HepG2 (cell line): ENCODE results near the gene P2RX6. TPM values are rescaled to one million over a fixed set of nuclear protein-coding genes. Genes with fewer than 3 reads are reported as not detected.
"Not testable (repeated sequence)": the region's sequence is repeated elsewhere in the genome, so short reads cannot be mapped to it uniquely, and the experiment has no call there.

Experiments
- ATAC-seq: fragments of 200-7000 bp; cut with Tn5 transposase; 3 replicates; pipeline ENCODE4 v1.9.1; 2020; ENCODE audit warnings: mild to moderate bottlenecking, moderate library complexity
- BruUV-seq: library from RNA; stranded (reverse); fragments of 400-500 nt; replicated peaks from 2 replicates; lab custom pipeline; 2021; lab: Mats Ljungman, UMichigan
- CTCF ChIA-PET: fragments of 300-600 bp; formaldehyde crosslinking; extraction: SDS; loops from one replicate; lab custom pipeline; 2021; ENCODE audit warnings: low total read pairs, inconsistent platforms, low intra/inter-chr PET ratio; lab: Yijun Ruan, JAX
- POLR2A ChIA-PET: fragments of 350-600 bp; sonication (Branson Sonifier 250); formaldehyde crosslinking; loops from one replicate; lab custom pipeline; 2020; ENCODE audit warnings: antibody characterized with exemption, inconsistent platforms; lab: Yijun Ruan, JAX
- DNase-seq: peaks from one replicate; pipeline ENCODE4 v3.0.0-alpha.2; 2015; ENCODE audit warnings: low spot score
- FAIRE-seq: peaks from 3 replicates; lab custom pipeline; 2011; peaks lifted over from hg19 to GRCh38; lab: Jason Lieb, UNC
- H2AFZ ChIP-seq: one replicate; pipeline ENCODE4 v1.6.1; 2011; ENCODE audit warnings: low read length, inconsistent platforms
- H3K27ac ChIP-seq: fragments of 300-600 bp; 3 replicates; pipeline ENCODE4 v1.8.0; 2011; ENCODE audit warnings: mixed run types, mild to moderate bottlenecking, mixed read lengths, low read length, inconsistent platforms; ENCODE audit not compliant: insufficient read depth; ENCODE audit errors: extremely low read length
- H3K27me3 ChIP-seq, 2 experiments: fragments of 200-600 bp in 1 of 2; 2 replicates in 1 of 2; 3 replicates in 1 of 2; pipeline versions ENCODE4 v1.6.0 to v1.8.0; 2011; ENCODE audit warnings: low read length in 2 of 2, mild to moderate bottlenecking in 2 of 2, moderate library complexity in 2 of 2, inconsistent platforms in 1 of 2; ENCODE audit not compliant: insufficient read depth in 2 of 2, control insufficient read depth in 1 of 2
- H3K36me3 ChIP-seq, 2 experiments: fragments of 200-600 bp in 1 of 2; replicated peaks in 1 of 2; 2 replicates in 1 of 2; 3 replicates in 1 of 2; pipeline versions ENCODE4 v1.5.1 to v1.8.0; 2011; ENCODE audit warnings: low read length in 2 of 2, inconsistent platforms in 1 of 2; ENCODE audit not compliant: insufficient read depth in 2 of 2, control insufficient read depth in 1 of 2
- H3K4me1 ChIP-seq: 2 replicates; pipeline ENCODE4 v1.5.1; 2012; ENCODE audit warnings: low read length, inconsistent platforms; ENCODE audit not compliant: insufficient read depth
- H3K4me2 ChIP-seq: 2 replicates; pipeline ENCODE4 v1.6.0; 2011; ENCODE audit warnings: low read depth, low read length, inconsistent platforms
- H3K4me3 ChIP-seq, 3 experiments: fragments of 200-600 bp in 1 of 3; sonication (generic), shearing (Covaris generic) in 1 of 3; replicated peaks in 1 of 3; 2 replicates each; pipeline ENCODE4 v1.5.1; 2011 to 2016; ENCODE audit warnings: low read length in 3 of 3, inconsistent platforms in 2 of 3, low read depth in 2 of 3, mild to moderate bottlenecking in 2 of 3, control low read depth in 1 of 3, mixed read lengths in 1 of 3; ENCODE audit not compliant: insufficient read depth in 1 of 3
- H3K79me2 ChIP-seq: one replicate; pipeline ENCODE4 v1.6.1; 2011; ENCODE audit warnings: low read length, inconsistent platforms; ENCODE audit not compliant: insufficient read depth
- H3K9ac ChIP-seq: 2 replicates; pipeline ENCODE4 v1.6.0; 2011; ENCODE audit warnings: mild to moderate bottlenecking, low read depth, low read length, inconsistent platforms; ENCODE audit not compliant: insufficient read depth
- H3K9me3 ChIP-seq: 2 replicates; pipeline ENCODE4 v1.5.1; 2012; ENCODE audit warnings: mild to moderate bottlenecking, low read length
- H4K20me1 ChIP-seq: 2 replicates; pipeline ENCODE4 v1.6.0; 2011; ENCODE audit warnings: inconsistent platforms, mild to moderate bottlenecking, low read length, moderate library complexity; ENCODE audit not compliant: insufficient read depth
- WGBS: methylation state at CpG from one replicate; pipeline ENCODE4 v1.1.6; 2017; ENCODE audit warnings: low lambda C conversion rate; 5-methylcytosine and 5-hydroxymethylcytosine counted together
- in situ Hi-C: cut with HindIII; loops from 2 replicates; pipeline ENCODE4 v1.10.0; 2017; ENCODE audit warnings: low pct_unique_long_range_greater_than_20kb; ENCODE audit not compliant: extremely low pct_ligation_motif_present
- intact Hi-C: fragments of 100-400 bp; cut with micrococcal nuclease; formaldehyde crosslinking; loops from one replicate; pipeline ENCODE4 v1.10.0; 2022; ENCODE audit not compliant: unreplicated experiment
- polyA plus RNA-seq, 8 experiments: library from polyadenylated mRNA; depleted of rRNA in 3 of 8; stranded (reverse) in 7 of 8; unstranded in 1 of 8; fragments of >200 nt; fragmentation: Illumina TruSeq in 4 of 8; extraction: Trizol in 4 of 8; gene quantifications; 2 replicates each; pipeline versions ENCODE4 v1.2.1 to v1.2.3, GENCODE V29; 2011 to 2016; ENCODE audit warnings: low read depth in 4 of 8, missing spikeins in 1 of 8, mixed read lengths in 1 of 8; ENCODE audit not compliant: insufficient read depth in 1 of 8
- total RNA-seq, 5 experiments: library from RNA; depleted of rRNA; stranded (reverse); fragments of >200 nt; fragmentation: Illumina TruSeq; extraction: Trizol; gene quantifications; 2 replicates each; pipeline ENCODE4 v1.2.3, GENCODE V29; 2016; ENCODE audit warnings: low read depth in 1 of 5

P2RX6 gene
- total and polyA plus RNA-seq, 2 of the 13 experiments (the other 11 are each of a cell fraction or from before 2014, with no cell fraction given): 0.04 to 0.12 TPM

DNA sequence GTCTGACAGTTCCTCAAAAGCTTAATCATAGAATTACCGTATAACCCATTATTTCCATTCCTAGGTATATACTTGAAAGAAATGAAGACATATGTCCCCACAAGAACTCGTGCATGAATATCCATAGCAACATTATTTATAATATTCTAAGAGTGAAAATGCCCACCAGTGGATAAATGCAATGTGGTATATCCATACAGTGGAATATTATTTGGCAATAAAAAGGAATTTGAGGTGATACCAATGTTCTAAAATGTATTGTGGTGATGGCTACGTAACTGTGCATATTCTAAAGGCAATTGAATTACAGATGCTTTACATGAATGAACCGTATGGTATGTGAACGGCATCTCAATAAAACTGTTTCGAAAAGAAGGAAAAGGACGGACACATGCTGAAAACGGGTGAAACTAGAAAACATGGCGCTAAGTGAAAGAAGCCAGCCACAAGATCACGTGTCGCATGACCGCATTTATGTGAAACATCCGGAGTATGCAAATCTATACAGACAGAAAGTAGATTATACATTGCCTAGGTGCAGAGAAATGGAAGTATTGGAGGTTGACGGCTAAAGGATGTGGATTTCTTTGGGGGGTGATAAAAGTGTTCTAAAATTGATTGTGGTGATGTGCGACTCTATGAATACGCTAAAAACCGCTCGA lies 46.8 kb downstream of the P2RX6 start:
- H3K27me3 ChIP-seq, H3K9ac ChIP-seq, H3K4me3 ChIP-seq, DNase-seq, H3K79me2 ChIP-seq, H3K9me3 ChIP-seq, in situ Hi-C loops, H2AFZ ChIP-seq, POLR2A ChIA-PET, BruUV-seq, H3K4me2 ChIP-seq, FAIRE-seq, H3K4me1 ChIP-seq, ATAC-seq, H3K36me3 ChIP-seq, CTCF ChIA-PET, H4K20me1 ChIP-seq, intact Hi-C loops, H3K27ac ChIP-seq: not testable (repeated sequence)
- 52% methylated on average over 15 of the region's 18 CpGs for WGBS

GRCh38 chr22:21064425-21064824 lies 49.5 kb downstream of the P2RX6 start:
- H3K9me3 ChIP-seq, POLR2A ChIA-PET, H3K79me2 ChIP-seq, H3K36me3 ChIP-seq, H3K27ac ChIP-seq, DNase-seq, in situ Hi-C loops, FAIRE-seq, CTCF ChIA-PET, BruUV-seq, H3K4me2 ChIP-seq, H3K4me3 ChIP-seq, ATAC-seq, H3K9ac ChIP-seq, H3K27me3 ChIP-seq, intact Hi-C loops, H2AFZ ChIP-seq, H4K20me1 ChIP-seq: not testable (repeated sequence)
- 56% methylated on average over 11 of the region's 11 CpGs for WGBS
- peaks cover 17% of the 10 kb centered on the region for H3K4me1 ChIP-seq
